ENCODE results near the gene NKAPD1. TPM values are rescaled to one million over a fixed set of nuclear protein-coding genes. Genes with fewer than 3 reads are reported as not detected.

The NKAPD1 gene
- total RNA-seq, 1 donor from 2014 or later = 12.2 TPM

DNA sequence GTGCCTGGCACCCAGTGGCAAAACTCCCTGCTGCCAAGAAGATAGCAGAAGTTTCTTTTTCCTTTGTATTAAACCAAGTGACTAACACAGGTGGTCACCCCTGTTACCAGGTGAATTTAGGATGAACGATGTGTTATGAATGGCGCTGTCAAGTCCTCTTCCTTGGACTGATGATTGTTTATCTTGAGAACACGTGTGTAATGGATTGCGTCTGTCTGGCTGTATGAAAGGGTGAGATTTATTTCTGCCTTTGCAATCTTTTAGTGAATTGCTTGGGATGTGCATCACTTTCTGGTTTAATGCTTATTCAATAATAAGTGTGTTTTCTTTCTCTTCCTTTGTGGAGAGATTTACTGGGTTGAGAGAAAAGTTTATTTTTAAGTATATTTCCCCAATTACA lies 49.0 kb downstream of the NKAPD1 start:
- H3K4me1 ChIP-seq = no peaks in the 10 kb centered on the region
- no peaks in the 10 kb centered on the region for H3K9me3 ChIP-seq
- TF ChIP-seq, protein P1, sequence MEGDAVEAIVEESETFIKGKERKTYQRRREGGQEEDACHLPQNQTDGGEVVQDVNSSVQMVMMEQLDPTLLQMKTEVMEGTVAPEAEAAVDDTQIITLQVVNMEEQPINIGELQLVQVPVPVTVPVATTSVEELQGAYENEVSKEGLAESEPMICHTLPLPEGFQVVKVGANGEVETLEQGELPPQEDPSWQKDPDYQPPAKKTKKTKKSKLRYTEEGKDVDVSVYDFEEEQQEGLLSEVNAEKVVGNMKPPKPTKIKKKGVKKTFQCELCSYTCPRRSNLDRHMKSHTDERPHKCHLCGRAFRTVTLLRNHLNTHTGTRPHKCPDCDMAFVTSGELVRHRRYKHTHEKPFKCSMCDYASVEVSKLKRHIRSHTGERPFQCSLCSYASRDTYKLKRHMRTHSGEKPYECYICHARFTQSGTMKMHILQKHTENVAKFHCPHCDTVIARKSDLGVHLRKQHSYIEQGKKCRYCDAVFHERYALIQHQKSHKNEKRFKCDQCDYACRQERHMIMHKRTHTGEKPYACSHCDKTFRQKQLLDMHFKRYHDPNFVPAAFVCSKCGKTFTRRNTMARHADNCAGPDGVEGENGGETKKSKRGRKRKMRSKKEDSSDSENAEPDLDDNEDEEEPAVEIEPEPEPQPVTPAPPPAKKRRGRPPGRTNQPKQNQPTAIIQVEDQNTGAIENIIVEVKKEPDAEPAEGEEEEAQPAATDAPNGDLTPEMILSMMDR (IDR thresholded peaks at IDR 0.05) = no peak
- no peaks in the 10 kb centered on the region for H3K36me3 ChIP-seq
- no peak overlapping the region for H3K4me3 ChIP-seq
- no peak overlapping the region for H3K27ac ChIP-seq
- intact Hi-C loops (cut with DNase I) = no loop called here
- DNase-seq (ENCODE audit: low spot score in 2 of 2) = no peak
- no peaks in the 10 kb centered on the region for H3K27me3 ChIP-seq

DNA sequence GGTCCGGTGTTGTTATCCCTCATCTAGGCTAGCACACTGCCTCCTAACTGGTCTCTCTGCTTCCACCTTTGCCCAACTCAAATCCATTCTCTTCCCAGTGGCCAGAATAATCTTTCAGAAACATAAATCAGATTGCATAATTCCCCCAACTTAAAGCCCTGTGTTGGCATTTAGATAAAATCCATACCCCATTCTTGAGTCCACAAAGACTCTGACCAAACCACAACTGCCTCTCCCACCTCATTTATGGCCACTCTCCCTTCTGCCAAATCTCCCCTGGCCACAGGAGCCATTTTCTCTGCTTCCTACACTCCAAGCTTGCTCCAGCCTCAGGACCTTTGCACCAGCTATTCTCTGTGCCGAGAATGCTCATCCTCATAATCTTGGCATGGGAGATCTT lies 53.0 kb downstream of the NKAPD1 start:
- Histone ChIP-seq H3K27me3 (no peaks in the 10 kb centered on the region), H3K4me1 (no peaks in the 10 kb centered on the region), H3K27ac (no peak overlapping the region), H3K9me3 (no peaks in the 10 kb centered on the region), H3K36me3 (no peaks in the 10 kb centered on the region), H3K4me3 (no peak overlapping the region)
- intact Hi-C loops (cut with DNase I) = no loop called here
- TF ChIP-seq, protein P1 (IDR thresholded peaks at IDR 0.05) = no peak
- DNase-seq (ENCODE audit: low spot score in 2 of 2) = no peak

DNA sequence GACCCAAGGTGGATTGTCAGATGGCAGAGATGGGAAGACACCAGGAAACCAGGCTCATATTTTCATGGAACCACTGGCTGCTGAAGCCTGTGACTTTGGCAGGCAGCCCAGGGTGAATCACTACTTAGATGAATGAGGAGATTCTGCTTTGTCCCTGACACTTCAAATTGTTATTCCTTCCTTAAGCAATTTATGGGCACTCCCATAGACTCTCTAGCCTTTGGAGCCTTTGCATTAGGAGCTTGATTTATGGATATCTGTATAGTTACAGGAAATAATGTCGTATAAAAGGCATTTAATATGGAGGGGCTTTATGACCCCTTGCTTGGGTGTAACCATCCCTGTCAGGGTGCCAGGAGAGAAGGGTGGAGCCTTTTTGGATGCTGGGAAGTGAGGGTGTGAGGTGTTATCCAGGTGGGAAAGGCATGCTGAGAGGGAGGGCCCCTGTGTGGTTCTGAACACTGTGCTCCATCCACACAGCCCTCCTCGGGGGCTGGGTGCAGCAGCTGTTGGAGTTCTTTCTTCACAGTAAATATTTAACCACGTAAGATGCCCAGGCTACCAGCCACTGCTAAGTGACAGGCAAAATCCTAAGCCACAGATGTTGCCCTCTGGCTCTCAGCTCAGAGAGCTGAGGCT lies 54.5 kb downstream of the NKAPD1 start:
- H3K27ac ChIP-seq = no peak overlapping the region
- H3K4me1 ChIP-seq = no peaks in the 10 kb centered on the region
- no peaks in the 10 kb centered on the region for H3K36me3 ChIP-seq
- H3K9me3 ChIP-seq = no peaks in the 10 kb centered on the region
- no peak overlapping the region for H3K4me3 ChIP-seq
- intact Hi-C loops (cut with DNase I) = no loop called here
- H3K27me3 ChIP-seq = no peaks in the 10 kb centered on the region
- TF ChIP-seq, protein P1 (IDR thresholded peaks at IDR 0.05) = no peak
- DNase-seq (ENCODE audit: low spot score in 2 of 2) = peak in 1 of 2 donors; percentile 70

DNA sequence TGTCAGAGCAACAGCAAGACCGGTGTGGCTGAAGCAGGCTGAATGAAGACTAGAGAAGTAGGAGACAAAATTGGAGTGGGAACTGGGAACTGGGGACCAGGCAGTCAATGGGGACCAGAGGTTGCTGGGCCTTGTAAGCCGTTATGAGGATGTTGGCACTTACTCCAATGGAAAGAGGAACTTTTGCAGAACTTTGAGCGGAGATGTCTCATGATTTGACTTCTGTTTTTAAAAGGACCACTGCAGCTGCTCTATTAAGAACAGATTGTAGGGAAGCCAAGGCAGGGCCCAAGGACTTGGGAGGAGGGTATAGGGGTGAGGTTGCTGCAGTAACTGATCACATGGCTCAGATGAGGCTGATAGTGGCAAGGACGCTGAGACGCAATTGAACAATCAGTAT lies 55.6 kb downstream of the NKAPD1 start:
- DNase-seq (ENCODE audit: low spot score in 2 of 2) = no peak
- Histone ChIP-seq H3K4me1 (no peaks in the 10 kb centered on the region), H3K27me3 (no peaks in the 10 kb centered on the region), H3K36me3 (no peaks in the 10 kb centered on the region), H3K9me3 (no peaks in the 10 kb centered on the region), H3K27ac (no peak overlapping the region), H3K4me3 (no peak overlapping the region)
- TF ChIP-seq, protein P1 (IDR thresholded peaks at IDR 0.05) = no peak
- intact Hi-C loops (cut with DNase I) = no loop called here

DNA sequence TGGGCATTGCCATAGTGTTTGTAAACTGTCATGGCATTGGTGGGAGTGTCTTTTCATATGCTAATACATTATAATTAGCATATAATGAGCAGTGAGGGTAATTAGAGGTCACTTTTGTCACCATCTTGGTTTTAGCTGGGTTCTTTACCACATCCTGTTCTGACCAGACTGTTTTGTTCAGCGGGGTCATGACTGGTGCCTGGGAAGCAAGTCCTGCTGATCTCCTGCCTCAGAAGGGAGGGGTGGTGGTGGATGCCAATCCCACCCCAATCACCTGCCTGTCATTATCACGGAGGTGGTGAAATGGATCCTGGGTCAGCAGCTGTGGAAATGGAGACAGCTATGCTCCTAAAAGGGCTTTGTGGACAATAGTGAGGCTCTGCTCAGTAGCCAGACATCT lies 58.6 kb downstream of the NKAPD1 start:
- no peaks in the 10 kb centered on the region for H3K36me3 ChIP-seq
- intact Hi-C loops (cut with DNase I) = no loop called here
- TF ChIP-seq, protein P1 (IDR thresholded peaks at IDR 0.05) = no peak
- H3K9me3 ChIP-seq = no peaks in the 10 kb centered on the region
- DNase-seq (ENCODE audit: low spot score in 2 of 2) = no peak
- H3K27ac ChIP-seq = no peak overlapping the region
- no peaks in the 10 kb centered on the region for H3K4me1 ChIP-seq
- no peak overlapping the region for H3K4me3 ChIP-seq
- no peaks in the 10 kb centered on the region for H3K27me3 ChIP-seq

DNA sequence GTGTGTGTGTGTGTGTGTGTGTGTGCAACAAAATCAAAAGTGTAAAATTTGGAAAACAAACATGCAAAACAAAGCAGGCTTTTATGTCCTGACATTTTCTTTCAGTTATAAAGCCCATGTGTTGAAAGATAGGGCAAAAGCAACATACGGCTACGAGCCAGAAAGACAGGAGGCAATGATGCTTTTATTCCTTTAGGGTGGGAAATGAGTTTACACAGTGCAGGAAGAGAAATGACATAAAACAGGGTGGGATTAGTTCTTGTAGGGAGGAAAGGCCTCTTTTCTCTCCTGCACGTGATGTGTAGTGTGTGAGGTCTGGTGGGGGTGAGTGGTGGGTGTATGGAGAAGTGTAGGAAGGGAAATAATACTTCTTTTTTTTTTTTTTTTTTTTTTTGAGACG lies 60.4 kb downstream of the NKAPD1 start:
- no peaks in the 10 kb centered on the region for H3K36me3 ChIP-seq
- H3K4me1 ChIP-seq = no peaks in the 10 kb centered on the region
- H3K27ac ChIP-seq = no peak overlapping the region
- TF ChIP-seq, protein P1 (IDR thresholded peaks at IDR 0.05) = no peak
- DNase-seq (ENCODE audit: low spot score in 2 of 2) = no peak
- intact Hi-C loops (cut with DNase I) = no loop called here
- H3K27me3 ChIP-seq = no peaks in the 10 kb centered on the region
- no peak overlapping the region for H3K4me3 ChIP-seq
- H3K9me3 ChIP-seq = no peaks in the 10 kb centered on the region
